ENCODE results near the gene SLC19A3.
"Not testable (repeated sequence)": the region's sequence is repeated elsewhere in the genome, so short reads cannot be mapped to it uniquely, and the experiment has no call there.

The SLC19A3 gene

DNA sequence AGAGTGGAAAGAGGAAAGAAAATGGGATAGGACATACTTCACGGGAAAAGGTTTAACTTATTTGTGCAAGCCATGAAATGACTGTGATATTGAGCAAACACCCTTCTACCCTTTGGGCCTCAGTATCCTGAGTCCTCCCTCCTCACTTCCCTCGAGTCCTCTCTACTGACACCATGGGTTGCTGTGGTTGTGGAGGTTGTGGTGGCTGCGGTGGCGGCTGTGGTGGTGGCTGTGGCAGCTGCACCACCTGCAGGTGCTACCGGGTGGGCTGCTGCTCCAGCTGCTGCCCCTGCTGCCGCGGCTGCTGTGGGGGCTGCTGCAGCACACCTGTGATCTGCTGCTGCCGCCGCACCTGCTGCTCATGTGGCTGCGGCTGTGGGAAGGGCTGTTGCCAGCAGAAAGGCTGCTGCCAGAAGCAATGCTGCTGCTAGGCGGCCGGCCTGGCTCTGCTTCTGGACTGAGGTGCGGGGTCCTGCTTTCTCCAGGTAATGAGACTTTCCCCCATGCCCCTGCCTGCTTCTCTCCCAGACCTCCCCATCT is 51.1 kb downstream of the SLC19A3 start, which contains the start of gene SCYGR5:
TSS of gene SCYGR5 (plus strand) at position 174 of the 540 bp plus-strand sequence. CDS start at position 174, 0 bp downstream.
- not testable (repeated sequence) for H3K27ac Mint-ChIP-seq

GRCh38 chr2:227665189-227665940 is 52.5 kb downstream of the SLC19A3 start:
- Mint-ChIP-seq H3K9me3 (no peaks in the 10 kb centered on the region), H3K4me1 (no peaks in the 10 kb centered on the region), H3K27me3 (no peaks in the 10 kb centered on the region), H3K27ac (no peak overlapping the region), H3K4me3 (no peak overlapping the region)
- DNase-seq, result no peak
- ATAC-seq, result no peak

More for the DNA sequence above, 51.1 kb downstream of the SLC19A3 start, which contains the start of gene SCYGR5:
- H3K4me3 Mint-ChIP-seq, DNase-seq, H3K4me1 Mint-ChIP-seq, H3K9me3 Mint-ChIP-seq, ATAC-seq, H3K27me3 Mint-ChIP-seq: not testable (repeated sequence)

DNA sequence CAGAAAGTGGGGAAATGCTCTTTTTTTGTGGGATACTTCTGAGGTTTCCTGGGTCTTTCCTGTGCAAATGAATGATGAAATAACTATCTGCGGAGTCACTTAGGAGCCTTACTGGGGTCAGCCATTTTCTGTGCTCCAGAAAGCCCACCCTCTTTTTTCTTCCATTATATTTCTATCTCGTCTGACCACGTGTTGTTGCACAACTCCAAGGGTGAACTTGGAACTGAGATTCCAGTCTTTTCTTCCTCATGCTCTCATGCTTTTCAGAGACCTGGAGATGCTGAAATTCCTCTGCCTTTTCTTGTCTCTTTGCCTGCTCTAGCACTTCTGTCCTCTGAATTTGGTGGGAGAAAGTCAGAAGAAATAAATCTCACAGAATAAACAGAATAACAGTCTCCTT is 56.0 kb downstream of the SLC19A3 start:
- ATAC-seq, result no peak
- Mint-ChIP-seq H3K27ac (no peak overlapping the region), H3K4me1 (no peaks in the 10 kb centered on the region), H3K4me3 (no peak overlapping the region), H3K27me3 (no peaks in the 10 kb centered on the region), H3K9me3 (no peaks in the 10 kb centered on the region)
- no peak for DNase-seq

DNA sequence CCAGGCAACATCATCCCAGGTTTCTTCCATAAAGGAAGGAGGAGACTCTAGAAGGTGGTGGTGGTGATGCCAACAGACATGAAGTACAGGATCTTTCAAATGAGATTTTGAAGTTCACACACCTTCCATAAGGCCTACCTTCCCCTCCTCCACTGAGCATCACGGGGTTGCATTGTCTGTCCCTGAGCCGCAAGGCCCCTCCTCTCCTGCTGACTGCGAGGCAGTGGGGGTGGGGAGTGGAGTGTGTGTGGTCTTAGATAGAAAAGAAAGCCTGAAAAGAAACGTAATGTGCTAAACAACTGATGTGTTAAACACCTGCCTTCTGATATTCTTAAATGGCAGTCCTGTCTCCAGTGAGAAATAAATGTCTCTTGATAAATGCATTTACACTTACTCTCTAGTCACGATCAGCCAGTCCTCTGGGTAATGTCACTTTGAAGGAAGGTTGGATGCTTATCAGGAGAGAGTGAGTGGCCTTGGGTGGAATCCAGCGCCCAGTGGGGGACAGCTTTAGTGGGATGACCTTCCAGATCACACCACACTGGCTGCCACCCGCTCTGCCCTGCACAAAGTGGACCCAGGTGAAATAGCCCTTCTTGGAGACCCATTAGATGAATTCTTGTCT is 56.7 kb downstream of the SLC19A3 start:
- H3K27me3 Mint-ChIP-seq, result no peaks in the 10 kb centered on the region
- peak; percentile 40 for ATAC-seq
- DNase-seq, result no peak
- no peak overlapping the region for H3K4me3 Mint-ChIP-seq
- no peaks in the 10 kb centered on the region for H3K9me3 Mint-ChIP-seq
- H3K27ac Mint-ChIP-seq, result no peak overlapping the region
- no peaks in the 10 kb centered on the region for H3K4me1 Mint-ChIP-seq

DNA sequence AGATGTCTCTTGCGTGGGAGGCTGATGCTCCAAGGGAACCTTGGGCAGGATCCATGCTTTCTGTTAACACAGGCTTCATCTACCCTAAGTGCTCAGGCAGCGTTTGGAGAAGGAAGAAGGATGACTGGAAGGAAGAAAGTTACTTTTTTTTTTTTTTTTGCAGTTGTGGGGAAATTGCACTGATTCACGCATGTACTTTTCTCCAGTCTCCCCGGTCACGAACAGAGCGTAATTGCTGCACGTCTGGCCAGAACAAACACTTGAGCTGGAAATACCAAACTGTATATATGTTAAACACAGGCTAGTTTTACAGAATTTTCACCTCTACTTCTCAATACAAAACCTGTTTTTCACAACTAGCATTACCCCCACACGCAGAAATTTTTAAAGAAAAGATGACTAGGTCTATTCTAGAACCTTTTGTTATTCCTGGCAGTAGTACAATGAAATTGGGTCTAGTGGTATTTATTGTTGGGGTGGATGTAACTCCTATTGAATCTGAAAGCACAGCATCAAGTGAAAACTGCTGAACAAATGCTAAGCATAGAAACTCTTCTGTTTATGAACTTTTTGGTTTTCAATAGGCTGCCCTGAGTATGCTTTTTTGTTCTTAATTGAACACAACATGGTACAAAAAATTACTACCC is 60.5 kb downstream of the SLC19A3 start:
- Mint-ChIP-seq H3K27ac (no peak overlapping the region), H3K27me3 (no peaks in the 10 kb centered on the region)

GRCh38 chr2:227655454-227655853 is 62.4 kb downstream of the SLC19A3 start:
- H3K4me1 Mint-ChIP-seq, result peaks cover 6% of the 10 kb centered on the region
- H3K27ac Mint-ChIP-seq, result no peak overlapping the region
- ATAC-seq, result peak; percentile 65
- H3K9me3 Mint-ChIP-seq, result no peaks in the 10 kb centered on the region
- H3K4me3 Mint-ChIP-seq, result no peak overlapping the region
- no peak for DNase-seq
- H3K27me3 Mint-ChIP-seq, result no peaks in the 10 kb centered on the region

More for the DNA sequence above, 60.5 kb downstream of the SLC19A3 start:
- H3K4me1 Mint-ChIP-seq, result peaks cover 6% of the 10 kb centered on the region
- no peak for DNase-seq
- ATAC-seq, result no peak
- H3K4me3 Mint-ChIP-seq, result no peak overlapping the region
- H3K9me3 Mint-ChIP-seq, result no peaks in the 10 kb centered on the region

DNA sequence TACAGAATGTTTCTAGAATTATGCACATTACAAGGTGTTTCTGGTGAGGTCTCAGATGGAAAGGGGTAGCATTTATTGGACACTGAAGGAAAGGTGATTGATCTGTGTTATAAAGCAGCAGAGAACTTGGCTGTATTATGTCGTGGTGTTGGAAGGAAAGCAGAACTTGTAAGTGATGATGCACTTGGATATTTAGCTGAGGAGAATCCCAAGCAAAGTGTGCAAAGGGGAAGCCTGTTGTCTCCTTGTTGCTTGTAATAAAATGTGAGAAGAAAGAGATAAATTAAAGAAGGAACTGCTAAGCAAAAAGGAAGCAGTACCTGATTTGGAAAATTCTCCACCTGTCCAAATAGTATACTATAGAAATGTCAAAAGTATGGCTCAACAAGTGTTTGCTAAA is 63.4 kb downstream of the SLC19A3 start:
- Mint-ChIP-seq H3K27me3 (peaks cover 5% of the 10 kb centered on the region), H3K27ac (no peak overlapping the region), H3K4me3 (no peak overlapping the region), H3K4me1 (peaks cover 6% of the 10 kb centered on the region), H3K9me3 (no peaks in the 10 kb centered on the region)
- DNase-seq, result no peak
- no peak for ATAC-seq

GRCh38 chr2:227653419-227653818 is 64.4 kb downstream of the SLC19A3 start:
- H3K4me3 Mint-ChIP-seq, result no peak overlapping the region
- peaks cover 6% of the 10 kb centered on the region for H3K4me1 Mint-ChIP-seq
- no peak overlapping the region for H3K27ac Mint-ChIP-seq
- DNase-seq (no peak), ATAC-seq (no peak)
- H3K9me3 Mint-ChIP-seq, result no peaks in the 10 kb centered on the region
- H3K27me3 Mint-ChIP-seq, result peaks cover 12% of the 10 kb centered on the region

- ATAC-seq, result no peak
- no peaks in the 10 kb centered on the region for H3K4me1 Mint-ChIP-seq
- no peak overlapping the region for H3K4me3 Mint-ChIP-seq
- no peak overlapping the region for H3K27ac Mint-ChIP-seq
- no peak for DNase-seq
- H3K9me3 Mint-ChIP-seq, result no peaks in the 10 kb centered on the region
- H3K27me3 Mint-ChIP-seq, result peaks cover 24% of the 10 kb centered on the region
These were observed 73.8 kb downstream of the SLC19A3 start for GRCh38 chr2:227643990-227644551.

- Mint-ChIP-seq H3K9me3 (no peaks in the 10 kb centered on the region), H3K4me1 (no peaks in the 10 kb centered on the region), H3K27ac (no peak overlapping the region), H3K4me3 (no peak overlapping the region), H3K27me3 (peaks cover 14% of the 10 kb centered on the region)
- ATAC-seq (no peak), DNase-seq (no peak)
These were observed 75.2 kb downstream of the SLC19A3 start for GRCh38 chr2:227642656-227643055.

DNA sequence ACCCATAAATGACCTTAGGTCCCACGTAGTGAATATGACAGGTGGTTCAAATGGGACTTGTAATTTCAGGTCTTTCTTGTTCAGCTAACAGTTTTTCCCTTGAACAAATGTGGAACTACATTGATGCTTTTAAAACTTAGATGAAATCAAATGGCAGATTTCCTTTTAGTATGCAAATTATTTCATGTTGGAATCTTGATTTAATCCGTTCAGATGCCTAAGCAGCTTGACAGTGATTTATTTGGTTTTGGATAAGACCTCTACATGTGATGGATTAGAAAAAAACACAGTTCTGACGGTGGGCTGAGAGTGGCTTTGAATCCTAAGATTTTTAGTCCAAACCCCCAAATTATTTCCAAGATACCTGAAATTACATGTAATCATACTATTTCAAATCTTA is 83.6 kb downstream of the SLC19A3 start:
- DNase-seq, result no peak
- no peaks in the 10 kb centered on the region for H3K4me1 Mint-ChIP-seq
- H3K4me3 Mint-ChIP-seq, result no peak overlapping the region
- no peak for ATAC-seq
- H3K27ac Mint-ChIP-seq, result no peak overlapping the region
- peaks cover 23% of the 10 kb centered on the region for H3K27me3 Mint-ChIP-seq
- H3K9me3 Mint-ChIP-seq, result no peaks in the 10 kb centered on the region
